DMS79 (cell line): Measurements from ENCODE around the gene BHMT.
"Not testable (repeated sequence)": the region's sequence is repeated elsewhere in the genome, so short reads cannot be mapped to it uniquely, and the experiment has no call there.

Experiments
- DNase-seq: peaks from one replicate; lab custom pipeline; 2025; lab: John Stamatoyannopoulos, UW

Gene BHMT

GRCh38 chr5:79172269-79172668, 60.7 kb downstream of the BHMT start:
- no peak for DNase-seq

- DNase-seq, result peak; percentile 31
Observed at GRCh38 chr5:79173626-79174025, 62.0 kb downstream of the BHMT start.

GRCh38 chr5:79180449-79180848, 68.8 kb downstream of the BHMT start:
- not testable (repeated sequence) for DNase-seq

GRCh38 chr5:79181419-79182022, 69.9 kb downstream of the BHMT start:
- no peak for DNase-seq
